ENCODE measurements around the gene NRF1. TPM values are rescaled to one million over a fixed set of nuclear protein-coding genes. Genes with fewer than 3 reads are reported as not detected.

NRF1 gene
- total and polyA plus RNA-seq, 2 of the 13 experiments (the other 11 are each of a cell fraction or from before 2014, with no cell fraction given) = 9.3 to 10.1 TPM

DNA sequence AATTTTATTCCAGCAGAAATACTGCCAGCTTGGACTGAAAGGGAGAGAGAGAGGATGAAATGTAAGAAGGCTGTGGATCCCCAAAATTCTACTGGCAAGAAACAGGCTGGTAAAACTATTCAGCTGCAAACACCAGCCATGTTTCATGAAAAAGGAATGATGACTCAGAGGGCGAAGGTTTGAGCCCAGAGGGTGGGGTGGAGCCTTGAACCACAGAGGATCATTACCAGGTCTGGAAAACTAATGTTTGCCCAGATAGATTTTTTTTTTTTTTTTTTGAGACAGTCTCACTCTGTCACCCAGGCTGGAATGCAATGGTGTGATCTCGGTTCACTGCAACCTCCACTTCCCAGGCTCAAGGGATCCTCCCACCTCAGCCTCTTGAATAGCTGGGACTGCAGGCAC lies 41.7 kb upstream of the NRF1 start:
- DNase-seq (ENCODE audit: low spot score) (peak; percentile 89), FAIRE-seq (peak; percentile 87), ATAC-seq (peak; percentile 95)
- 0% methylated on average over 2 of the region's 2 CpGs for WGBS (ENCODE audit: low lambda C conversion rate)
- H2AFZ ChIP-seq (ENCODE audit: low read length) = no peak overlapping the region
- H3K27me3 ChIP-seq (ENCODE audit: control insufficient read depth in 1 of 2, insufficient read depth in 2 of 2, low read length in 2 of 2) = no peaks in the 10 kb centered on the region; a peak in 1 of 5 replicates
- in situ Hi-C loops (cut with HindIII; ENCODE audit: extremely low pct_ligation_motif_present, low pct_unique_long_range_greater_than_20kb) (no loop called here), intact Hi-C loops (cut with micrococcal nuclease; ENCODE audit: unreplicated experiment) (no loop called here)
- peak overlapping the region; percentile 71 for H3K27ac ChIP-seq (ENCODE audit: extremely low read length, insufficient read depth, low read length)
- no peaks in the 10 kb centered on the region for H3K36me3 ChIP-seq (replicated peaks in 1 of 2; ENCODE audit: control insufficient read depth in 1 of 2, insufficient read depth in 2 of 2, low read length in 2 of 2)
- H4K20me1 ChIP-seq (ENCODE audit: insufficient read depth, low read length) = no peaks in the 10 kb centered on the region
- peak overlapping the region; percentile 43; the same call in 1 of the 2 replicates for H3K9ac ChIP-seq (ENCODE audit: insufficient read depth, low read depth, low read length)
- BruUV-seq (replicated peaks) = no TSS peak
- peaks cover 19% of the 10 kb centered on the region for H3K4me1 ChIP-seq (ENCODE audit: insufficient read depth, low read length)
- no peaks in the 10 kb centered on the region for H3K9me3 ChIP-seq (ENCODE audit: low read length)
- POLR2A ChIA-PET = interaction anchor here (0.9 to 1.2 kb wide), 4 partner anchors 20 to 379 kb away, joined by 3 to 6 read pairs (median 4); no protein-coding TSS in a partner anchor
- H3K4me3 ChIP-seq (replicated peaks in 1 of 3; ENCODE audit: insufficient read depth in 1 of 3, low read depth in 2 of 3, low read length in 3 of 3) = 0 out of 6 replicates have a peak overlapping the region, but pooled peaks of 1 of the 3 experiments have one; percentile 42
- H3K79me2 ChIP-seq (ENCODE audit: insufficient read depth, low read length) = no peaks in the 10 kb centered on the region
- CTCF ChIA-PET (ENCODE audit: low intra/inter-chr PET ratio, low total read pairs) = no interaction called here
- H3K4me2 ChIP-seq (ENCODE audit: low read depth, low read length) = peak overlapping the region; percentile 68
- TF ChIP-seq RARA (CRISPR knock-in tag; IDR thresholded peaks at IDR 0.05) (peak; percentile 40; the same call in 1 of the 2 replicates), ZNF292 (CRISPR knock-in tag; IDR thresholded peaks at IDR 0.05; ENCODE audit: borderline replicate concordance, low read depth) (peak; percentile 13; the same call in 1 of the 2 replicates), PCBP2 (optimal IDR thresholded peaks at IDR 0.05; ENCODE audit: low read depth, low read length, poor library complexity, severe bottlenecking) (no peak), JDP2 (CRISPR knock-in tag; IDR thresholded peaks at IDR 0.05; ENCODE audit: borderline replicate concordance) (no peak), NCOR1 (IDR thresholded peaks at IDR 0.05; ENCODE audit: borderline replicate concordance, low read length) (0 out of 2 replicates have a peak, but pooled peaks have one; percentile 33), FOXA1 (IDR thresholded peaks at IDR 0.05) (no peak), FOXA1 (CRISPR knock-in tag; IDR thresholded peaks at IDR 0.05) (no peak), FOXP1 (IDR thresholded peaks at IDR 0.05) (no peak), FOXP1 (CRISPR knock-in tag; IDR thresholded peaks at IDR 0.05) (0 out of 2 replicates have a peak, but pooled peaks have one; percentile 12), LCORL (IDR thresholded peaks at IDR 0.05) (0 out of 2 replicates have a peak, but pooled peaks have one; percentile 38), LCORL (CRISPR knock-in tag; IDR thresholded peaks at IDR 0.05) (peak; percentile 57; the same call in 1 of the 2 replicates), CREB1 (IDR thresholded peaks at IDR 0.05) (no peak), CREB1 (CRISPR knock-in tag; IDR thresholded peaks at IDR 0.05) (peak; percentile 46), ZMYM4 (CRISPR knock-in tag; IDR thresholded peaks at IDR 0.05) (peak; percentile 57)
- TF ChIP-seq, protein P1, sequence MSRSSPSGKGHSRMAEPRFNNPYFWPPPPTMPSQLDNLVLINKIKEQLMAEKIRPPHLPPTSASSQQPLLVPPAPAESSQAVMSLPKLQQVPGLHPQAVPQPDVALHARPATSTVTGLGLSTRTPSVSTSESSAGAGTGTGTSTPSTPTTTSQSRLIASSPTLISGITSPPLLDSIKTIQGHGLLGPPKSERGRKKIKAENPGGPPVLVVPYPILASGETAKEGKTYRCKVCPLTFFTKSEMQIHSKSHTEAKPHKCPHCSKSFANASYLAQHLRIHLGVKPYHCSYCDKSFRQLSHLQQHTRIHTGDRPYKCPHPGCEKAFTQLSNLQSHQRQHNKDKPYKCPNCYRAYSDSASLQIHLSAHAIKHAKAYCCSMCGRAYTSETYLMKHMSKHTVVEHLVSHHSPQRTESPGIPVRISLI (CRISPR knock-in tag; IDR thresholded peaks at IDR 0.05; ENCODE audit: borderline replicate concordance) = peak; percentile 95
- TF ChIP-seq, protein P2, sequence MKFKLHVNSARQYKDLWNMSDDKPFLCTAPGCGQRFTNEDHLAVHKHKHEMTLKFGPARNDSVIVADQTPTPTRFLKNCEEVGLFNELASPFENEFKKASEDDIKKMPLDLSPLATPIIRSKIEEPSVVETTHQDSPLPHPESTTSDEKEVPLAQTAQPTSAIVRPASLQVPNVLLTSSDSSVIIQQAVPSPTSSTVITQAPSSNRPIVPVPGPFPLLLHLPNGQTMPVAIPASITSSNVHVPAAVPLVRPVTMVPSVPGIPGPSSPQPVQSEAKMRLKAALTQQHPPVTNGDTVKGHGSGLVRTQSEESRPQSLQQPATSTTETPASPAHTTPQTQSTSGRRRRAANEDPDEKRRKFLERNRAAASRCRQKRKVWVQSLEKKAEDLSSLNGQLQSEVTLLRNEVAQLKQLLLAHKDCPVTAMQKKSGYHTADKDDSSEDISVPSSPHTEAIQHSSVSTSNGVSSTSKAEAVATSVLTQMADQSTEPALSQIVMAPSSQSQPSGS (CRISPR knock-in tag; IDR thresholded peaks at IDR 0.05) = no peak
- TF ChIP-seq, protein P3, sequence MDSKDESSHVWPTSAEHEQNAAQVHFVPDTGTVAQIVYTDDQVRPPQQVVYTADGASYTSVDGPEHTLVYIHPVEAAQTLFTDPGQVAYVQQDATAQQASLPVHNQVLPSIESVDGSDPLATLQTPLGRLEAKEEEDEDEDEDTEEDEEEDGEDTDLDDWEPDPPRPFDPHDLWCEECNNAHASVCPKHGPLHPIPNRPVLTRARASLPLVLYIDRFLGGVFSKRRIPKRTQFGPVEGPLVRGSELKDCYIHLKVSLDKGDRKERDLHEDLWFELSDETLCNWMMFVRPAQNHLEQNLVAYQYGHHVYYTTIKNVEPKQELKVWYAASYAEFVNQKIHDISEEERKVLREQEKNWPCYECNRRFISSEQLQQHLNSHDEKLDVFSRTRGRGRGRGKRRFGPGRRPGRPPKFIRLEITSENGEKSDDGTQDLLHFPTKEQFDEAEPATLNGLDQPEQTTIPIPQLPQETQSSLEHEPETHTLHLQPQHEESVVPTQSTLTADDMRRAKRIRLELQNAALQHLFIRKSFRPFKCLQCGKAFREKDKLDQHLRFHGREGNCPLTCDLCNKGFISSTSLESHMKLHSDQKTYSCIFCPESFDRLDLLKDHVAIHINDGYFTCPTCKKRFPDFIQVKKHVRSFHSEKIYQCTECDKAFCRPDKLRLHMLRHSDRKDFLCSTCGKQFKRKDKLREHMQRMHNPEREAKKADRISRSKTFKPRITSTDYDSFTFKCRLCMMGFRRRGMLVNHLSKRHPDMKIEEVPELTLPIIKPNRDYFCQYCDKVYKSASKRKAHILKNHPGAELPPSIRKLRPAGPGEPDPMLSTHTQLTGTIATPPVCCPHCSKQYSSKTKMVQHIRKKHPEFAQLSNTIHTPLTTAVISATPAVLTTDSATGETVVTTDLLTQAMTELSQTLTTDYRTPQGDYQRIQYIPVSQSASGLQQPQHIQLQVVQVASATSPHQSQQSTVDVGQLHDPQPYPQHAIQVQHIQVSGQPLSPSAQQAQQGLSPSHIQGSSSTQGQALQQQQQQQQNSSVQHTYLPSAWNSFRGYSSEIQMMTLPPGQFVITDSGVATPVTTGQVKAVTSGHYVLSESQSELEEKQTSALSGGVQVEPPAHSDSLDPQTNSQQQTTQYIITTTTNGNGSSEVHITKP (CRISPR knock-in tag; IDR thresholded peaks at IDR 0.05; ENCODE audit: low read depth) = 0 out of 2 replicates have a peak, but pooled peaks have one; percentile 33
- TF ChIP-seq, protein P4, sequence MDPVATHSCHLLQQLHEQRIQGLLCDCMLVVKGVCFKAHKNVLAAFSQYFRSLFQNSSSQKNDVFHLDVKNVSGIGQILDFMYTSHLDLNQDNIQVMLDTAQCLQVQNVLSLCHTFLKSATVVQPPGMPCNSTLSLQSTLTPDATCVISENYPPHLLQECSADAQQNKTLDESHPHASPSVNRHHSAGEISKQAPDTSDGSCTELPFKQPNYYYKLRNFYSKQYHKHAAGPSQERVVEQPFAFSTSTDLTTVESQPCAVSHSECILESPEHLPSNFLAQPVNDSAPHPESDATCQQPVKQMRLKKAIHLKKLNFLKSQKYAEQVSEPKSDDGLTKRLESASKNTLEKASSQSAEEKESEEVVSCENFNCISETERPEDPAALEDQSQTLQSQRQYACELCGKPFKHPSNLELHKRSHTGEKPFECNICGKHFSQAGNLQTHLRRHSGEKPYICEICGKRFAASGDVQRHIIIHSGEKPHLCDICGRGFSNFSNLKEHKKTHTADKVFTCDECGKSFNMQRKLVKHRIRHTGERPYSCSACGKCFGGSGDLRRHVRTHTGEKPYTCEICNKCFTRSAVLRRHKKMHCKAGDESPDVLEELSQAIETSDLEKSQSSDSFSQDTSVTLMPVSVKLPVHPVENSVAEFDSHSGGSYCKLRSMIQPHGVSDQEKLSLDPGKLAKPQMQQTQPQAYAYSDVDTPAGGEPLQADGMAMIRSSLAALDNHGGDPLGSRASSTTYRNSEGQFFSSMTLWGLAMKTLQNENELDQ (CRISPR knock-in tag; IDR thresholded peaks at IDR 0.05; ENCODE audit: borderline replicate concordance) = no peak
